ENCODE data around the gene ZNF419.
"Not testable (repeated sequence)": the region's sequence is repeated elsewhere in the genome, so short reads cannot be mapped to it uniquely, and the experiment has no call there.

ZNF419 gene

GRCh38 chr19:57487477-57488298 lies at the start of gene ZNF419:
TSS of gene ZNF419 (plus strand) at chr19:57487750. CDS start at chr19:57487951, 201 bp downstream.
- peaks cover 35% of the 10 kb centered on the region for H3K36me3 Mint-ChIP-seq
- peaks cover 13% of the 10 kb centered on the region for H3K9me3 Mint-ChIP-seq (ENCODE audit: low read depth)
- H3K27ac Mint-ChIP-seq, result peak within 1 kb of the TSS; percentile 88

GRCh38 chr19:57437931-57438330 lies 49.6 kb upstream of the ZNF419 start:
- H3K4me3 Mint-ChIP-seq, result peak overlapping the region; percentile 17
- H3K27ac Mint-ChIP-seq, result no peak overlapping the region
- peaks cover 55% of the 10 kb centered on the region for H3K36me3 Mint-ChIP-seq
- no peaks in the 10 kb centered on the region for H3K27me3 Mint-ChIP-seq
- peaks cover 35% of the 10 kb centered on the region for H3K4me1 Mint-ChIP-seq (ENCODE audit: low read depth)
- peaks cover 25% of the 10 kb centered on the region for H3K9me3 Mint-ChIP-seq (ENCODE audit: low read depth)

More at GRCh38 chr19:57487477-57488298, at the start of gene ZNF419:
- not testable (repeated sequence) for H3K27me3 Mint-ChIP-seq
- Mint-ChIP-seq H3K4me1 (ENCODE audit: low read depth) (peaks cover 14% of the 10 kb centered on the region), H3K4me3 (peak within 1 kb of the TSS; percentile 81)

GRCh38 chr19:57438925-57439324 lies 48.6 kb upstream of the ZNF419 start:
- Mint-ChIP-seq H3K27ac (no peak overlapping the region), H3K36me3 (peaks cover 65% of the 10 kb centered on the region), H3K4me1 (ENCODE audit: low read depth) (peaks cover 35% of the 10 kb centered on the region), H3K9me3 (ENCODE audit: low read depth) (peaks cover 26% of the 10 kb centered on the region), H3K4me3 (peak overlapping the region; percentile 36), H3K27me3 (no peaks in the 10 kb centered on the region)

- Mint-ChIP-seq H3K27me3 (no peaks in the 10 kb centered on the region), H3K4me3 (no peak overlapping the region), H3K9me3 (ENCODE audit: low read depth) (peaks cover 31% of the 10 kb centered on the region), H3K27ac (no peak overlapping the region), H3K36me3 (peaks cover 74% of the 10 kb centered on the region), H3K4me1 (ENCODE audit: low read depth) (peaks cover 13% of the 10 kb centered on the region)
Observed at GRCh38 chr19:57441979-57442752, 45.4 kb upstream of the ZNF419 start.

GRCh38 chr19:57443121-57443696 lies 44.3 kb upstream of the ZNF419 start:
- no peak overlapping the region for H3K27ac Mint-ChIP-seq
- peaks cover 31% of the 10 kb centered on the region for H3K9me3 Mint-ChIP-seq (ENCODE audit: low read depth)
- peaks cover 9% of the 10 kb centered on the region for H3K4me1 Mint-ChIP-seq (ENCODE audit: low read depth)
- no peaks in the 10 kb centered on the region for H3K27me3 Mint-ChIP-seq
- peaks cover 72% of the 10 kb centered on the region for H3K36me3 Mint-ChIP-seq
- H3K4me3 Mint-ChIP-seq, result no peak overlapping the region

GRCh38 chr19:57452307-57452706 lies 35.2 kb upstream of the ZNF419 start:
- peaks cover 42% of the 10 kb centered on the region for H3K36me3 Mint-ChIP-seq
- no peak overlapping the region for H3K27ac Mint-ChIP-seq
- H3K4me1 Mint-ChIP-seq (ENCODE audit: low read depth), result no peaks in the 10 kb centered on the region
- H3K4me3 Mint-ChIP-seq, result no peak overlapping the region
- no peaks in the 10 kb centered on the region for H3K27me3 Mint-ChIP-seq
- peaks cover 24% of the 10 kb centered on the region for H3K9me3 Mint-ChIP-seq (ENCODE audit: low read depth)

- Mint-ChIP-seq H3K9me3 (ENCODE audit: low read depth) (peaks cover 40% of the 10 kb centered on the region), H3K36me3 (peaks cover 45% of the 10 kb centered on the region), H3K4me3 (no peak overlapping the region), H3K27me3 (no peaks in the 10 kb centered on the region), H3K4me1 (ENCODE audit: low read depth) (no peaks in the 10 kb centered on the region), H3K27ac (no peak overlapping the region)
Observed at GRCh38 chr19:57465680-57466381, 21.7 kb upstream of the ZNF419 start.

- Mint-ChIP-seq H3K4me3 (no peak overlapping the region), H3K27me3 (no peaks in the 10 kb centered on the region), H3K9me3 (ENCODE audit: low read depth) (peaks cover 40% of the 10 kb centered on the region), H3K4me1 (ENCODE audit: low read depth) (no peaks in the 10 kb centered on the region), H3K27ac (no peak overlapping the region), H3K36me3 (peaks cover 43% of the 10 kb centered on the region)
Observed at GRCh38 chr19:57466489-57466888, 21.1 kb upstream of the ZNF419 start.

GRCh38 chr19:57473646-57474045 lies 13.9 kb upstream of the ZNF419 start:
- H3K27ac Mint-ChIP-seq, result no peak overlapping the region
- H3K27me3 Mint-ChIP-seq, result no peaks in the 10 kb centered on the region
- peaks cover 47% of the 10 kb centered on the region for H3K9me3 Mint-ChIP-seq (ENCODE audit: low read depth)
- peaks cover 69% of the 10 kb centered on the region for H3K36me3 Mint-ChIP-seq
- peaks cover 12% of the 10 kb centered on the region for H3K4me1 Mint-ChIP-seq (ENCODE audit: low read depth)
- H3K4me3 Mint-ChIP-seq, result no peak overlapping the region

GRCh38 chr19:57477191-57478008 lies 10.2 kb upstream of the ZNF419 start, which contains the start of gene ZNF772:
TSS of gene ZNF772 (minus strand) at chr19:57477566. CDS start at chr19:57477309, 257 bp downstream.
- Mint-ChIP-seq H3K9me3 (ENCODE audit: low read depth) (peaks cover 33% of the 10 kb centered on the region), H3K27ac (peak within 1 kb of the TSS; percentile 89), H3K27me3 (peaks cover 2% of the 10 kb centered on the region), H3K4me3 (peak within 1 kb of the TSS; percentile 85), H3K36me3 (peaks cover 46% of the 10 kb centered on the region), H3K4me1 (ENCODE audit: low read depth) (peaks cover 12% of the 10 kb centered on the region)

- H3K27me3 Mint-ChIP-seq, H3K27ac Mint-ChIP-seq: not testable (repeated sequence)
- Mint-ChIP-seq H3K9me3 (ENCODE audit: low read depth) (peaks cover 13% of the 10 kb centered on the region), H3K4me3 (peak overlapping the region; percentile 81), H3K4me1 (ENCODE audit: low read depth) (peaks cover 14% of the 10 kb centered on the region), H3K36me3 (peaks cover 41% of the 10 kb centered on the region)
Observed at GRCh38 chr19:57488299-57488644, 722 bp downstream of the ZNF419 start.

GRCh38 chr19:57499332-57499679 lies 11.8 kb downstream of the ZNF419 start:
- Mint-ChIP-seq H3K36me3 (peaks cover 41% of the 10 kb centered on the region), H3K27ac (peak overlapping the region; percentile 74), H3K4me1 (ENCODE audit: low read depth) (peaks cover 24% of the 10 kb centered on the region), H3K9me3 (ENCODE audit: low read depth) (peaks cover 28% of the 10 kb centered on the region), H3K4me3 (peak overlapping the region; percentile 86)
- not testable (repeated sequence) for H3K27me3 Mint-ChIP-seq

GRCh38 chr19:57499680-57500395 lies 12.3 kb downstream of the ZNF419 start, which contains the start of gene ZNF773:
TSS of gene ZNF773 (plus strand) at chr19:57499938. CDS start at chr19:57500081, 143 bp downstream.
- H3K4me1 Mint-ChIP-seq (ENCODE audit: low read depth), result peaks cover 24% of the 10 kb centered on the region
- H3K4me3 Mint-ChIP-seq, result peak within 1 kb of the TSS; percentile 86

More at GRCh38 chr19:57499680-57500395, 12.3 kb downstream of the ZNF419 start, which contains the start of gene ZNF773:
- H3K27me3 Mint-ChIP-seq, result not testable (repeated sequence)
- Mint-ChIP-seq H3K27ac (peak within 1 kb of the TSS; percentile 74), H3K36me3 (peaks cover 38% of the 10 kb centered on the region), H3K9me3 (ENCODE audit: low read depth) (peaks cover 23% of the 10 kb centered on the region)
